ENCODE results near the gene IFNL3. TPM values are rescaled to one million over a fixed set of nuclear protein-coding genes. Genes with fewer than 3 reads are reported as not detected.

Gene IFNL3
- total and polyA plus RNA-seq, 4 donors = not detected

- TF ChIP-seq CTCF (IDR thresholded peaks at IDR 0.05; ENCODE audit: low read depth, low read length, missing input control) (no peak), NR2F2 (IDR thresholded peaks at IDR 0.05) (no peak), HNF4G (IDR thresholded peaks at IDR 0.05) (no peak), RXRA (IDR thresholded peaks at IDR 0.05) (no peak), ZBTB33 (IDR thresholded peaks at IDR 0.05) (no peak), FOXA1 (IDR thresholded peaks at IDR 0.05) (no peak)
These were observed 48.5 kb downstream of the IFNL3 start (continued) for GRCh38 chr19:39196320-39196719.

GRCh38 chr19:39195755-39196154, 49.1 kb downstream of the IFNL3 start:
- Histone ChIP-seq H3K4me1 (ENCODE audit: control insufficient read depth in 4 of 4, insufficient read depth in 4 of 4, low read length in 3 of 4) (peaks cover 0 to 10% (median 2%) of the 10 kb centered on the region in 4 donors), H3K27ac (ENCODE audit: low read depth in 1 of 2, low read length in 2 of 2) (no peak overlapping the region), H3K36me3 (ENCODE audit: control insufficient read depth in 4 of 4, insufficient read depth in 3 of 4, low read depth in 1 of 4, low read length in 3 of 4) (no peaks in the 10 kb centered on the region), H3K27me3 (ENCODE audit: control insufficient read depth in 4 of 4, insufficient read depth in 4 of 4, low read length in 3 of 4) (peaks cover 0 to 17% (median 4%) of the 10 kb centered on the region in 4 donors), H3K4me3 (ENCODE audit: low read depth in 1 of 3, low read length in 3 of 3) (no peak overlapping the region), H3K9ac (ENCODE audit: low read depth in 1 of 2, low read length in 2 of 2) (no peak overlapping the region), H3K9me3 (ENCODE audit: control insufficient read depth in 4 of 4, low read length in 3 of 4) (no peaks in the 10 kb centered on the region)
- WGBS = 48% methylated on average over 9 of the region's 9 CpGs
- TF ChIP-seq JUND (IDR thresholded peaks at IDR 0.05) (no peak), REST (IDR thresholded peaks at IDR 0.05) (no peak), FOXA2 (IDR thresholded peaks at IDR 0.05) (no peak), YY1 (IDR thresholded peaks at IDR 0.05) (no peak), HNF4G (IDR thresholded peaks at IDR 0.05) (no peak), HNF4A (conservative IDR thresholded peaks at IDR 0.05) (no peak), NR2F2 (IDR thresholded peaks at IDR 0.05) (no peak), MAX (IDR thresholded peaks at IDR 0.05) (no peak), CTCF (IDR thresholded peaks at IDR 0.05; ENCODE audit: low read depth, low read length, missing input control) (no peak), ATF3 (IDR thresholded peaks at IDR 0.05) (no peak), RAD21 (IDR thresholded peaks at IDR 0.05) (no peak), EGR1 (IDR thresholded peaks at IDR 0.05; ENCODE audit: low read depth in 2 of 2) (no peak), ZBTB33 (IDR thresholded peaks at IDR 0.05) (no peak), FOXA1 (IDR thresholded peaks at IDR 0.05) (no peak), TAF1 (conservative IDR thresholded peaks at IDR 0.05) (no peak), GABPA (IDR thresholded peaks at IDR 0.05 in 1 of 2, conservative IDR thresholded peaks at IDR 0.05 in 1 of 2) (no peak), RXRA (IDR thresholded peaks at IDR 0.05) (no peak), SP1 (IDR thresholded peaks at IDR 0.05) (no peak)
- DNase-seq (ENCODE audit: low spot score) = no peak
